DMS153 (cell line): ENCODE data around the gene PTPN7.
"Not testable (repeated sequence)": the region's sequence is repeated elsewhere in the genome, so short reads cannot be mapped to it uniquely, and the experiment has no call there.

Experiments
- DNase-seq: peaks from one replicate; lab custom pipeline; 2025; lab: John Stamatoyannopoulos, UW

PTPN7 gene

GRCh38 chr1:202160377-202160940 lies at the start of gene PTPN7:
Gene PTPN7 (minus strand): TSS chr1:202160602. CDS start chr1:202159402, 1,200 bp downstream.
- no peak for DNase-seq

DNA sequence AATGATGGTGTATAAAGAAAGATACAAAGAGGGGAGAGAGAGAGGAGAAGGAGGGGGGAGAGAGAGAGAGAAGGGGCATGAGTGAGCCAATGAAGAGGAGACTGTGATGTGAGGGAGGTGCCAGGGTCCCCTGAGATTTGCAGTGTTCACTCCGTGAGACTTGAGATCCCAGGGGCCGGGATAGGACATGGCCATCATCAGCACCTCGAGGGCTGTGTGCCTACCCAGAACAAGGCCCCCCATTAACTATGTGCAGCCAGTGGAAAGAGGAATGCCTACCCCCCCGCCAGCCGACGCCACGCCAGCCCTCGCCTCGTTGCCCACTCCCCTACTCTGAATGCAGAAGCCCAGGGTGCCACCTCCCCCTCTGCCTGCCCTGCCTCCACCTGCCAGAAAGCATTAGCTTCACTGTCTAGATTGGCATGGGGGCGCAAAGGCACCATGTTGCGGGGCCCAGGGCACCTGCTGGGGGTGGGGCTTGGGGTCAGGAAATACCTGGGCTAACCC lies 48.0 kb upstream of the PTPN7 start:
- no peak for DNase-seq

GRCh38 chr1:202207292-202207691 lies 46.9 kb upstream of the PTPN7 start:
- no peak for DNase-seq

- DNase-seq, result no peak
Observed at GRCh38 chr1:202205523-202206190, 45.3 kb upstream of the PTPN7 start.

DNA sequence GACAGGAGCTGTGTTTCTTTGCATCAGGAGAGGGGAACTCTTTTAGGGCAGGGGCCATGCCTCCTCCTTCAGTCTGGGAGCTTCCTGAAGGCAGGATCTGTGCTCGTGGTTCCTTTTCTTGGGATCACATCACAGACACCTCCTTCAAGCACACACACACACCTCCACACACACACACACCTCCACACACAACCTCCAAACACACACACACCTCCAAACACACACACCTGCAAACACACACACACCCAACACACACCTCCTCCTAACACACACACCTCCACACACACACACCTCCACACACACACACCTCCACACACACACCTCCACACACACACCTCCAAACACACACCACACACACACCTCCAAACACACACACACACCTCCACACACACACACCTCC lies 43.7 kb upstream of the PTPN7 start:
- no peak for DNase-seq

- no peak for DNase-seq
Observed at GRCh38 chr1:202203238-202204039, 43.0 kb upstream of the PTPN7 start.

GRCh38 chr1:202202500-202203168 lies 42.2 kb upstream of the PTPN7 start:
- DNase-seq, result no peak

DNA sequence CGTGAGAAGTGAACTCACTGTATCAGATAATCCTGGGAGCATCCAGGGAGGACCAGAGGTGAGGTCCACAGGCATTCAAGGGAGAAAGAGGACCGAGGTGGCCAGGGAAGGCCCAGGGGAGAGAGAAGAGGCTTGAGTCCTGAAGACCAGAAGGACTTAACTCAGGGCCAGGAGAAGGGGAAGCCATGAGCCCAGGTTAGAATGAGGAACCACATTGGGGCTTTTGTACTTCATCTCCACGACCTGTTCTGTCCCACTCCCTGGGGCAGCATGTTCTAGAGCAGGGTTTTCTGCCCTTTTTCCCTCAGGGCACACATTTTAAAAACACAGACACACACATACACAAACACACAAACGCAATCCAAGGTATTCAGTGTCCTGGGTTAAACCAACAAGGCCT lies 41.6 kb upstream of the PTPN7 start:
- no peak for DNase-seq

- no peak for DNase-seq
Observed at GRCh38 chr1:202201266-202201665, 40.9 kb upstream of the PTPN7 start.

DNA sequence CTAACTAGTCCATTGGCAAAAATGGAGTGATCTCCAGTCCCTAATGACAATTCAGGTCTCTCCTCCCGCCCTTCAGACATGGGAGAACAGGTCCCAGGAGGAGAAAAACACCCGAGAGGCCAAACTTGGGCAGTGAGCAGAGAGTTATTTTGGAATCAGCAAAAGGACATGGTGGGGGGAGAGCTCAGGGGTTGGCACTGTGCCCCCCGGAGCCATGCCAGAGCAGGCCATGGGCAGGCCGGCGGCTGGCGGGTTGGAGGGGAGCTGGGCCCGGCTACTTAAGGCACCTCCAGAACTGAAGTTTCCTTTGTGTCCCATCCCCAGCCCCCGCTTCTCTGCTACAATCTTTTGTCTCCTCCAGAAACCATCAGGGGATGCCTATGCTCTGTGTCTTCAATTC lies 40.3 kb upstream of the PTPN7 start:
- no peak for DNase-seq

GRCh38 chr1:202200112-202200548 lies 39.7 kb upstream of the PTPN7 start:
- DNase-seq, result no peak

DNA sequence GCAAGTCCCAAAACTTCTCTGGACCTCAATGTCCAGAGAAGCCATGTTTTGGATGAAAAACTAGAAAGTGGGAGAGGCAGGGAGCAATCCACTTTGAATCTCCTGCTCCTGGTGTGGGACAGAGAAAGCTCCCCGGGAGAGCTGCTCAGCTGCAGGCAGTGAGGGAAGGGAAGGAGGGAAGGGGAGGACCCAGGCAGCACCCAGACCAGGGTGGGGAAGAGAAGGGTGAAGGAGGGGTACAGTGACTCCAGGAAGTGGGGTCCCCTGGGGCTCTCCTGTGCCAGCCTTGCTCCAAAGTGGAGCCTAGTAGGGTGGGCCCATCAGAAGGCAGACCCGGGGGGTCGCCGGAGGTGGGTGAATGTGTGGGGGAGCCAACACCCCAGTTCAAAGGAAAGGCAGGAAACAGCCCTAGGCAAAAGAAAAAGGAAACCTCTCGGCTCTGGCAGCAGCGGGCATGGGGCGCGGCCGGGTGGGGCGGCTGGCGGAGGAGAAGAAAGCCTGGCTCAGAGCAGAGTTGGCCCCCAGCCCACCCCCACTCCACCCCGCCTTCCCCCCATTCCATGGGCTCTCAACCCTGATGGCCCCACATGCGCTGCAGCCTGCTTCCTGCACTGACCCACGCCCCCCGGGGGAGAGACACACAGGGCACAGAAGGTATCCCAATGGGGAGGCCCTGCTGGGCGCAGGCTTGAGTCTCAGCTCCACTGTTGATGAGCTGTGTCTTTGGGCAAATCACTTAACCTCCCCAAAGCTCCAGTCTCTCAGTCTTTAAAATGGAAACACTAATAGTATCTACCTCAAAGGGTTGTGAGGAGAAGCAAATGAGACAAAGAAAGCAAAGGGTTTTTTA lies 38.9 kb upstream of the PTPN7 start:
- no peak for DNase-seq

DNA sequence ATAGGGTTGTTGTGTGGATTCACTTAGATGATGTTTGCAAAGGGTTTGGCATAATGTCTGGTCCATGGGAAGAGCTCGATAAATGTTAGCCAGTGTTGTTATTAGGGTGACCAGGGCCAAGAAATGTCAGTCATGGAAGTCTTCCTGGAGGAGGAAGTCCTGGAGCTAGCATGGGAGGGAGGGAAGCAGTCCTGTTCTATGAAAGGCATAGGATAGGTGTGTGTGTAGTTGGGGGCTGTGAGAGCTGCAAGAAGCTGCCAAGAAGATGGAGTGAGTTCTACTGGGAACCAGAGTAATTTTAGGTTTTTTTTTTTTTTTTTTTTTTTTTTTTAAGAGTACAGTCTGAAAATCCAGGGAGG lies 37.9 kb upstream of the PTPN7 start:
- no peak for DNase-seq

GRCh38 chr1:202197653-202198365 lies 37.4 kb upstream of the PTPN7 start:
- DNase-seq, result no peak

DNA sequence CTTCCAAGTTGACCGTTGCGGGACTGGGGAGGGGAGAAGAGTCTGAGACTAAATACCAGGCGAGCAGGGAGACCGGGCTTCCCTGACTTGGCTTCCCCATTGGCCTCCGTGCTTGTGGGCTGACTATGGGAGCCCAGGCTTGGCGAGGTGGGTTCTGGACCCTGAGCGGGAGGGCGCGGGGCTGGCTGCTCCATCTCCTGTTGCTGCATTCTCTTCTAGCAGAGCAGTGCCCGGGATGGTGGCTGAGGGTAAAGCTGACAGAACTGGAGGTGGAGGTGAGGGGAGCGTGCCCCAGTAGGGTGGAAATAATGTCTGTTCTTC lies 33.9 kb upstream of the PTPN7 start:
- DNase-seq, result no peak

GRCh38 chr1:202193614-202194327 lies 33.4 kb upstream of the PTPN7 start, which contains the start of gene LGR6:
Gene LGR6 (plus strand): TSS chr1:202193799. CDS start chr1:202193990, 191 bp downstream.
- DNase-seq, result no peak

DNA sequence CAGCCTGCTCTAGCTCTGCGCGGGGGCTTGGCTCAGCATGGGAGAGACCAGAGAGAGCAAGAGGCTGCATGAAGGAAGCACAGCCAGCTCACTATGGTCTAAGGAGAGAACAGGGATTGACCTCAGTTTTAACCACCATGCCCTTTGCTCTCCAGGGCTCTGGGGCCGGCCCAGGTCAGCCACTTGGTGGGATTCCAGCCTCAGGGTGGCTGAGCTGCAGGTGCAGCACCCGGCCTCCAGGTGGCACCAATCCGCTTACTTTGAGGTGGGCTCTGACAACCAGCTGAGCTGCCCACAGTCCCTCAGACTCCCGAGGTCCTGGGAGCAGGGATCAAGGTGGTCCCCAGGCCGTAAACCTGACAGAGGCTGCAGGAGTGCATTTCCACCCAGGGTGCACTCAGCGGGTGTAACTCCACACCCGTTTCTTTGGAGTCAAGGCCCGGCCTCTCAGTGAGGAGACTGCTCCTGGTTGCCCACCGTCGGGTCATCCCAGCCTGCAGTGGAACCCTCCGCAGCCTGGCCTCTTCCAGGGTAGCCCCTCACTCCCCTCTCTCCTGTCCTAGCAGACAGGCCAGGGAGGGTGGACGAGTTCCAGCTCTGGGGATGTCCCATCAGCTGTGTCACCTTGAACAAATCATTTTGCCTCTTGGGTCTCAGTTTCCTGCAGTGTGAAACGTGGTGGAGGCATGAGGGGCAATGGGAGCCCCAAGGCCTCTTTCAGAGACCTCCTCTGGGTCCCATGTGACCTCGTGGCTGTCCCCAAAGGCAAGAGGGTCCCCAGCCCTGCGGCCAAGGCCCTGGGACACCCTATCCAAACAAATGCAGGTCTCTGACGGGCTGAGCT lies 32.6 kb upstream of the PTPN7 start:
- no peak for DNase-seq

DNA sequence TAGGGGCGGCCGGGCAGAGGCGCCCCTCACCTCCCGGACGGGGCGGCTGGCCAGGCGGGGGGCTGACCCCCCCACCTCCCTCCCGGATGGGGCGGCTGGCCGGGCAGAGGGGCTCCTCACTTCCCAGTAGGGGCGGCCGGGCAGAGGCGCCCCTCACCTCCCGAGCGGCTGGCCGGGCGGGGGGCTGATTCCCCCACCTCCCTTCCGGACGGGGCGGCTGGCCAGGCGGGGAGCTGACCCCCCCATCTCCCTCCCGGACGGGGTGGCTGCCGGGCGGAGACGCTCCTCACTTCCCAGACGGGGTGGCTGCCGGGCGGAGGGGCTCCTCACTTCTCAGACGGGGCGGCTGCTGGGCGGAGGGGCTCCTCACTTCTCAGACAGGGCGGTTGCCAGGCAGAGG lies 31.0 kb upstream of the PTPN7 start:
- DNase-seq, result not testable (repeated sequence)
